Ovary (tissue), 3 donors: ENCODE data around the gene TMEM50A.
"Not testable (repeated sequence)": the region's sequence is repeated elsewhere in the genome, so short reads cannot be mapped to it uniquely, and the experiment has no call there.

Experiments used
- POLR2A ChIP-seq: fragments of 450-650 bp; IDR thresholded peaks from one replicate; pipeline ENCODE4 v1.6.1; 2017; ENCODE audit warnings: antibody characterized with exemption, mild to moderate bottlenecking, moderate library complexity
- TF ChIP-seq, protein P1 (sequence below), 3 donors: fragments of 450-650 bp in 2 of 3; fragments of 200-600 bp in 1 of 3; IDR thresholded peaks; one replicate each; pipeline versions ENCODE4 v1.5.1 to v1.8.0; 2016 to 2022; ENCODE audit warnings: antibody characterized with exemption in 3 of 3, mild to moderate bottlenecking in 1 of 3
- donor health status: DM: no; HTN: no; CAD: no.

- TF ChIP-seq, protein P1, sequence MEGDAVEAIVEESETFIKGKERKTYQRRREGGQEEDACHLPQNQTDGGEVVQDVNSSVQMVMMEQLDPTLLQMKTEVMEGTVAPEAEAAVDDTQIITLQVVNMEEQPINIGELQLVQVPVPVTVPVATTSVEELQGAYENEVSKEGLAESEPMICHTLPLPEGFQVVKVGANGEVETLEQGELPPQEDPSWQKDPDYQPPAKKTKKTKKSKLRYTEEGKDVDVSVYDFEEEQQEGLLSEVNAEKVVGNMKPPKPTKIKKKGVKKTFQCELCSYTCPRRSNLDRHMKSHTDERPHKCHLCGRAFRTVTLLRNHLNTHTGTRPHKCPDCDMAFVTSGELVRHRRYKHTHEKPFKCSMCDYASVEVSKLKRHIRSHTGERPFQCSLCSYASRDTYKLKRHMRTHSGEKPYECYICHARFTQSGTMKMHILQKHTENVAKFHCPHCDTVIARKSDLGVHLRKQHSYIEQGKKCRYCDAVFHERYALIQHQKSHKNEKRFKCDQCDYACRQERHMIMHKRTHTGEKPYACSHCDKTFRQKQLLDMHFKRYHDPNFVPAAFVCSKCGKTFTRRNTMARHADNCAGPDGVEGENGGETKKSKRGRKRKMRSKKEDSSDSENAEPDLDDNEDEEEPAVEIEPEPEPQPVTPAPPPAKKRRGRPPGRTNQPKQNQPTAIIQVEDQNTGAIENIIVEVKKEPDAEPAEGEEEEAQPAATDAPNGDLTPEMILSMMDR (IDR thresholded peaks at IDR 0.05): not testable (repeated sequence)
- not testable (repeated sequence) for TF ChIP-seq POLR2A
Measured at GRCh38 chr1:25304936-25305335, 33.2 kb upstream of the TMEM50A start.
